ENCODE data around the gene SELENOI.

- TF ChIP-seq CTCF (IDR thresholded peaks at IDR 0.05) (no peak), POLR2A (IDR thresholded peaks at IDR 0.05) (no peak), EP300 (IDR thresholded peaks at IDR 0.05) (no peak)
Observed at GRCh38 chr2:26422947-26423629, 77.1 kb downstream of the SELENOI start.
